ENCODE data around the gene MAN1C1.

- TF ChIP-seq POLR2A (IDR thresholded peaks at IDR 0.05), result no peak
- no peak for TF ChIP-seq CTCF (IDR thresholded peaks at IDR 0.05)
Observed at GRCh38 chr1:25616987-25617624, 515 bp downstream of the MAN1C1 start.

Data from body of pancreas (tissue), 4 donors.